PC-3 (cell line): Measurements from ENCODE around the gene MT1X. TPM values are rescaled to one million over a fixed set of nuclear protein-coding genes. Genes with fewer than 3 reads are reported as not detected.

Experiments
- ATAC-seq: fragments of 200-7000 bp; cut with Tn5 transposase; 2 replicates; pipeline ENCODE4 v1.9.1; 2020; ENCODE audit warnings: mild to moderate bottlenecking, moderate library complexity
- BruUV-seq: library from RNA; stranded (reverse); fragments of 400-500 nt; replicated peaks from 2 replicates; lab custom pipeline; 2021; lab: Mats Ljungman, UMichigan
- CTCF ChIA-PET: fragments of 300-600 bp; sonication (Branson Sonifier 250); formaldehyde crosslinking; loops from one replicate; lab custom pipeline; 2022; ENCODE audit warnings: antibody characterized with exemption; lab: Charles Lee
- POLR2A ChIA-PET: fragments of 300-600 bp; sonication (Branson Sonifier 250); formaldehyde crosslinking; loops from one replicate; lab custom pipeline; 2022; ENCODE audit warnings: antibody characterized with exemption; ENCODE audit not compliant: unreplicated experiment; lab: Charles Lee
- DNase-seq: peaks from one replicate; pipeline ENCODE4 v3.0.0-alpha.2; 2015
- H2AFZ ChIP-seq: fragments of 300-600 bp; sonication (generic); 2 replicates; pipeline ENCODE4 v1.6.0; 2016; ENCODE audit warnings: antibody characterized with exemption, low read length
- H3F3A ChIP-seq: fragments of 300-600 bp; sonication (generic); one replicate; pipeline ENCODE4 v1.6.0; 2017; ENCODE audit warnings: antibody characterized with exemption, low read length, control low read depth, mild to moderate bottlenecking; ENCODE audit not compliant: unreplicated experiment
- H3K27ac ChIP-seq: fragments of 300-600 bp; sonication (generic); 2 replicates; pipeline ENCODE4 v1.5.1; 2016; ENCODE audit warnings: mild to moderate bottlenecking, low read length
- H3K27me3 ChIP-seq: fragments of 300-600 bp; sonication (generic); 2 replicates; pipeline ENCODE4 v1.6.1; 2016; ENCODE audit warnings: low read length, mixed read lengths
- H3K36me3 ChIP-seq: fragments of 300-600 bp; sonication (generic); 2 replicates; pipeline ENCODE4 v1.6.1; 2016; ENCODE audit warnings: low read depth, mixed run types, low read length, mixed read lengths
- H3K4me1 ChIP-seq: fragments of 300-600 bp; sonication (generic); 2 replicates; pipeline ENCODE4 v1.5.1; 2016; ENCODE audit warnings: low read length; ENCODE audit not compliant: insufficient read depth
- H3K4me2 ChIP-seq: fragments of 300-600 bp; sonication (generic); 2 replicates; pipeline ENCODE4 v1.6.0; 2016; ENCODE audit warnings: low read length
- H3K4me3 ChIP-seq: fragments of 300-600 bp; sonication (generic); 2 replicates; pipeline ENCODE4 v1.5.1; 2016; ENCODE audit warnings: mild to moderate bottlenecking, low read length, mixed read lengths
- H3K79me2 ChIP-seq: fragments of 300-600 bp; sonication (generic); 2 replicates; pipeline ENCODE4 v1.6.1; 2017; ENCODE audit warnings: low read length, mixed read lengths
- H3K9ac ChIP-seq: fragments of 300-600 bp; sonication (generic); 2 replicates; pipeline ENCODE4 v1.6.0; 2016; ENCODE audit warnings: mild to moderate bottlenecking, low read length
- H3K9me2 ChIP-seq: fragments of 300-600 bp; sonication (generic); replicated peaks from 2 replicates; pipeline ENCODE4 v1.6.1; 2016; ENCODE audit warnings: mixed run types, low read length, mixed read lengths
- H3K9me3 ChIP-seq: fragments of 300-600 bp; sonication (generic); 2 replicates; pipeline ENCODE4 v1.6.1; 2016; ENCODE audit warnings: low read length, mixed read lengths
- H4K20me1 ChIP-seq: fragments of 300-600 bp; sonication (generic); 2 replicates; pipeline ENCODE4 v1.6.1; 2016; ENCODE audit warnings: low read length, mixed read lengths
- EZH2 ChIP-seq: fragments of 300-600 bp; sonication (generic); IDR thresholded peaks from one replicate; pipeline ENCODE4 v1.6.1; 2017; ENCODE audit warnings: antibody characterized with exemption, mild to moderate bottlenecking, low read length; ENCODE audit not compliant: unreplicated experiment
- EZH2phosphoT487 ChIP-seq: fragments of 300-600 bp; sonication (generic); IDR thresholded peaks from 2 replicates; pipeline ENCODE4 v1.6.1; 2018; ENCODE audit warnings: mild to moderate bottlenecking, antibody characterized with exemption, low read length, borderline replicate concordance
- intact Hi-C: fragments of 100-400 bp; cut with micrococcal nuclease; formaldehyde crosslinking; loops from 2 replicates; pipeline ENCODE4 v1.9.0; 2023
- total RNA-seq: library from RNA; depleted of rRNA; stranded (reverse); fragments of >200 nt; gene quantifications from 2 replicates; pipeline ENCODE4 v1.2.3, GENCODE V29; 2014
- TF ChIP-seq, protein P1 (sequence below): fragments of 300-600 bp; sonication (generic); conservative IDR thresholded peaks from 2 replicates; pipeline ENCODE4 v1.5.1; 2017; ENCODE audit warnings: antibody characterized with exemption, low read depth, mild to moderate bottlenecking, low read length

MT1X gene
- total RNA-seq, 1 experiment from 2014 or later = 120 TPM

DNA sequence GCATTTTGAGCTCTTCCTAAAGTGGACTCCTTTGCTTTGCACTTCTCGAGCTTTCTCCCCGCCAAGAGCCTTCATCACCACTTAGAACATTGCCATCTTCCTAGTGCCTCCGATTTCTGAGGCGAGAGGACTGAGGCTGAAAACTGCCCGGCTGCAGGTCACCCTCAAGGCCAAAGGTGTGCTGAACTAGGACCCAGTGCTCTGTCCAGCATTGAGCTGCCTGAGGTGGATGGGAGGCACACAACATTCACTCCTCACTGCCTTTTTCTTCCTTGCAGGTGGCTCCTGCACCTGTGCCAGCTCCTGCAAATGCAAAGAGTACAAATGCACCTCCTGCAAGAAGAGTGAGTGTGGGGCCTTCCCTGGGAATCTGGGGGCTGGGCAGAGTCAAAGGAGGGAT lies 38.4 kb upstream of the MT1X start:
- Histone ChIP-seq H3K4me3 (no peak overlapping the region), H3K9me3 (no peaks in the 10 kb centered on the region), H3K79me2 (no peaks in the 10 kb centered on the region), H3K4me2 (peak overlapping the region; percentile 51; the same call in 1 of the 2 replicates), H3K9me2 (no peaks in the 10 kb centered on the region), H3F3A (no peaks in the 10 kb centered on the region), H3K27me3 (no peaks in the 10 kb centered on the region), H3K4me1 (peaks cover 10% of the 10 kb centered on the region), H3K36me3 (no peaks in the 10 kb centered on the region), H4K20me1 (no peaks in the 10 kb centered on the region), H3K9ac (no peak overlapping the region), H3K27ac (no peak overlapping the region), H2AFZ (peak overlapping the region; percentile 55; the same call in 1 of the 2 replicates)
- BruUV-seq = no TSS peak
- no peak for ATAC-seq
- CTCF ChIA-PET = interaction anchor here (0.6 to 1.0 kb wide), 2 partner anchors 40 to 58 kb away, joined by 4 to 6 read pairs; no protein-coding TSS in a partner anchor
- no peak for DNase-seq
- POLR2A ChIA-PET = interaction anchor here (0.6 kb wide), 1 partner anchor 30 kb away, joined by 5 read pairs; no protein-coding TSS in a partner anchor
- no peak for TF ChIP-seq EZH2phosphoT487
- TF ChIP-seq, protein P1, sequence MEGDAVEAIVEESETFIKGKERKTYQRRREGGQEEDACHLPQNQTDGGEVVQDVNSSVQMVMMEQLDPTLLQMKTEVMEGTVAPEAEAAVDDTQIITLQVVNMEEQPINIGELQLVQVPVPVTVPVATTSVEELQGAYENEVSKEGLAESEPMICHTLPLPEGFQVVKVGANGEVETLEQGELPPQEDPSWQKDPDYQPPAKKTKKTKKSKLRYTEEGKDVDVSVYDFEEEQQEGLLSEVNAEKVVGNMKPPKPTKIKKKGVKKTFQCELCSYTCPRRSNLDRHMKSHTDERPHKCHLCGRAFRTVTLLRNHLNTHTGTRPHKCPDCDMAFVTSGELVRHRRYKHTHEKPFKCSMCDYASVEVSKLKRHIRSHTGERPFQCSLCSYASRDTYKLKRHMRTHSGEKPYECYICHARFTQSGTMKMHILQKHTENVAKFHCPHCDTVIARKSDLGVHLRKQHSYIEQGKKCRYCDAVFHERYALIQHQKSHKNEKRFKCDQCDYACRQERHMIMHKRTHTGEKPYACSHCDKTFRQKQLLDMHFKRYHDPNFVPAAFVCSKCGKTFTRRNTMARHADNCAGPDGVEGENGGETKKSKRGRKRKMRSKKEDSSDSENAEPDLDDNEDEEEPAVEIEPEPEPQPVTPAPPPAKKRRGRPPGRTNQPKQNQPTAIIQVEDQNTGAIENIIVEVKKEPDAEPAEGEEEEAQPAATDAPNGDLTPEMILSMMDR = no peak
- no peak for TF ChIP-seq EZH2
- intact Hi-C loops = no loop called here

DNA sequence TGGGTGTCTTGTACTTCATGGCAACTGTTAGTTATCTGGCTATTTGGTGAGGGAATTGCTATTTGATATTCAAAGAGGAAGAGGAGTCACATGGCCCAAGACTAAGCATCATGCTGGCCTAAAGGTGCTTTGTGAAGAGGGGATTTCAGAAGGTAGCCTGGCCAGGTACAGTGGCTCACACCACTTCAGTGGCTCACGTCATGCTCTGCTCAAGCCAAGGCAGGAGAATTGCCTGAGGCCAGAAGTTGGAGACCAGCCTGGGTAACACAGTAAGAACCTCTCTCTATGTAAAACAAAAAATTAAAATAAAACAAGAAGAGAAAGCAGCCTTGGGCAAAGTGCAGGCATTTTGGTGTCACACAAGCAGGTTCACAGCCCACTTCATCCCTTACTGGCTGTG lies 37.0 kb upstream of the MT1X start:
- H3K79me2 ChIP-seq = no peaks in the 10 kb centered on the region
- BruUV-seq = no TSS peak
- no peak for DNase-seq

DNA sequence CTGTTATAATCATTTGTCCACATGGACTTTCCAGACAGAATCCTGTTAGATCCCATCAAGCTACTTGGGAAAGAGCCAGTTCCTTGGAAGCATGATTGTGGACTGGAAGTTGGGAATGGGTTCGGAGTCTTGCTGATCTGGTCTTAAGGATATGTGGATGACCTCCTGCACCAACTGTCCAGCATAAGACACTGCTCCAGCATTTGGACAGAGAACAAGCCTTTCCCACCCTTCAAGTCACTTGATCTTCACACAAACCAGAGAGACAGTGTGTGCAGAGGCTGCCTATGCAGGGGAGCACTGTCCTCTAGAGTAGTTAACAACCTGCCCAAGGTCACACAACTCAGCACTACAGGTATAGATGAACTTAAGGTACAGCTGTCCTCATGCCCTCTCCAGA lies 36.4 kb upstream of the MT1X start:
- Histone ChIP-seq H3K4me3 (no peak overlapping the region), H3K36me3 (no peaks in the 10 kb centered on the region), H3K4me1 (peaks cover 15% of the 10 kb centered on the region), H3F3A (no peaks in the 10 kb centered on the region), H3K27me3 (no peaks in the 10 kb centered on the region), H3K27ac (no peak overlapping the region), H3K79me2 (no peaks in the 10 kb centered on the region), H3K9me2 (no peaks in the 10 kb centered on the region), H3K9ac (no peak overlapping the region), H3K9me3 (no peaks in the 10 kb centered on the region), H4K20me1 (no peaks in the 10 kb centered on the region), H3K4me2 (no peak overlapping the region), H2AFZ (no peak overlapping the region)
- no TSS peak for BruUV-seq
- intact Hi-C loops = no loop called here
- CTCF ChIA-PET = no interaction called here
- DNase-seq (no peak), ATAC-seq (no peak)
- POLR2A ChIA-PET = no interaction called here
- no peak for TF ChIP-seq EZH2phosphoT487
- TF ChIP-seq, protein P1 = no peak
- TF ChIP-seq EZH2 = no peak

More for the DNA sequence above, 37.0 kb upstream of the MT1X start:
- Histone ChIP-seq H3F3A (no peaks in the 10 kb centered on the region), H3K27me3 (no peaks in the 10 kb centered on the region), H3K4me3 (no peak overlapping the region), H3K4me1 (peaks cover 16% of the 10 kb centered on the region), H3K36me3 (no peaks in the 10 kb centered on the region), H3K9me2 (no peaks in the 10 kb centered on the region), H4K20me1 (no peaks in the 10 kb centered on the region), H3K4me2 (no peak overlapping the region), H2AFZ (no peak overlapping the region), H3K9ac (no peak overlapping the region), H3K27ac (no peak overlapping the region), H3K9me3 (no peaks in the 10 kb centered on the region)
- TF ChIP-seq, protein P1 = no peak
- ChIA-PET POLR2A (no interaction called here), CTCF (no interaction called here)
- no peak for ATAC-seq
- intact Hi-C loops = no loop called here
